Activated CD4-positive, alpha-beta T cell treated with anti-CD3 and anti-CD28 coated beads for 4 hours (primary cell): ENCODE data around the gene ACAP2.
"Not testable (repeated sequence)": the region's sequence is repeated elsewhere in the genome, so short reads cannot be mapped to it uniquely, and the experiment has no call there.

ENCODE experiments used
- DNase-seq, 2 donors: peaks; one replicate each; pipeline ENCODE4 v3.0.0-alpha.2; 2020

ACAP2 gene

GRCh38 chr3:195442573-195443390 lies at the start of gene ACAP2:
TSS of gene ACAP2 (minus strand) at chr3:195443020. CDS start at chr3:195442847, 173 bp downstream.
- DNase-seq: peak; percentile 98

- DNase-seq: no peak
Observed at GRCh38 chr3:195475614-195476013, 32.8 kb upstream of the ACAP2 start.

GRCh38 chr3:195475116-195475515 lies 32.3 kb upstream of the ACAP2 start:
- not testable (repeated sequence) for DNase-seq

GRCh38 chr3:195468841-195469240 lies 26.0 kb upstream of the ACAP2 start:
- DNase-seq: no peak

GRCh38 chr3:195468391-195468776 lies 25.6 kb upstream of the ACAP2 start:
- no peak for DNase-seq

- DNase-seq: no peak
Observed at GRCh38 chr3:195467641-195468390, 25.0 kb upstream of the ACAP2 start.

- DNase-seq: no peak
Observed at GRCh38 chr3:195466251-195466650, 23.4 kb upstream of the ACAP2 start.

GRCh38 chr3:195462922-195463321 lies 20.1 kb upstream of the ACAP2 start:
- not testable (repeated sequence) for DNase-seq

GRCh38 chr3:195462308-195462610 lies 19.4 kb upstream of the ACAP2 start:
- DNase-seq: no peak

GRCh38 chr3:195461594-195462307 lies 18.9 kb upstream of the ACAP2 start:
- DNase-seq: no peak

GRCh38 chr3:195460091-195460713 lies 17.4 kb upstream of the ACAP2 start:
- DNase-seq: no peak

- no peak for DNase-seq
Observed at GRCh38 chr3:195458316-195458717, 15.5 kb upstream of the ACAP2 start.

GRCh38 chr3:195455789-195456188 lies 13.0 kb upstream of the ACAP2 start:
- DNase-seq: no peak

GRCh38 chr3:195453236-195453635 lies 10.4 kb upstream of the ACAP2 start:
- DNase-seq: no peak

- DNase-seq: no peak
Observed at GRCh38 chr3:195451373-195452015, 8.7 kb upstream of the ACAP2 start.

- no peak for DNase-seq
Observed at GRCh38 chr3:195450731-195451229, 8.0 kb upstream of the ACAP2 start.

GRCh38 chr3:195448205-195448875 lies 5.5 kb upstream of the ACAP2 start:
- no peak for DNase-seq

GRCh38 chr3:195447201-195447600 lies 4.4 kb upstream of the ACAP2 start:
- no peak for DNase-seq

GRCh38 chr3:195446359-195446758 lies 3.5 kb upstream of the ACAP2 start:
- DNase-seq: no peak

- no peak for DNase-seq
Observed at GRCh38 chr3:195445885-195446284, 3.1 kb upstream of the ACAP2 start.

- no peak for DNase-seq
Observed at GRCh38 chr3:195443391-195443989, 670 bp upstream of the ACAP2 start.
